SJSA1 (cell line): ENCODE data around the gene ODAPH. TPM values are rescaled to one million over a fixed set of nuclear protein-coding genes. Genes with fewer than 3 reads are reported as not detected.
A peak's percentile ranks its signal among the peaks of the same experiment; 100 is the strongest.
"Not testable (repeated sequence)": the region's sequence is repeated elsewhere in the genome, so short reads cannot be mapped to it uniquely, and the experiment has no call there.

Source experiments
- DNase-seq, 2 experiments: peaks; one replicate each; pipeline ENCODE4 v3.0.0-alpha.2; 2015 to 2020; ENCODE audit warnings: low spot score in 2 of 2, low read depth in 1 of 2
- H3K27ac ChIP-seq: fragments of 250-450 bp; sonication (Bioruptor Pico); 2 replicates; pipeline ENCODE4 v1.5.1; 2020; ENCODE audit warnings: mild to moderate bottlenecking, moderate library complexity
- H3K27me3 ChIP-seq: fragments of 250-450 bp; sonication (Bioruptor Pico); replicated peaks from 2 replicates; pipeline ENCODE4 v1.5.1; 2020; ENCODE audit warnings: mild to moderate bottlenecking, moderate library complexity
- H3K36me3 ChIP-seq: fragments of 250-450 bp; sonication (Bioruptor Pico); 2 replicates; pipeline ENCODE4 v1.5.1; 2020; ENCODE audit warnings: mild to moderate bottlenecking
- H3K4me1 ChIP-seq: fragments of 250-450 bp; sonication (Bioruptor Pico); replicated peaks from 2 replicates; pipeline ENCODE4 v1.6.1; 2021; ENCODE audit warnings: mild to moderate bottlenecking
- H3K4me3 ChIP-seq: fragments of 250-450 bp; sonication (Bioruptor Pico); 2 replicates; pipeline ENCODE4 v1.5.1; 2020; ENCODE audit warnings: mild to moderate bottlenecking
- H3K9me3 ChIP-seq: fragments of 250-450 bp; sonication (Bioruptor Pico); replicated peaks from 2 replicates; pipeline ENCODE4 v1.5.1; 2020; ENCODE audit warnings: mild to moderate bottlenecking
- total RNA-seq: library from RNA; depleted of rRNA; stranded (reverse); fragments of >200 nt; shearing (Covaris generic); gene quantifications from 2 replicates; pipeline ENCODE4 v1.2.3, GENCODE V29; 2014; rRNA removed

Gene ODAPH, protein sequence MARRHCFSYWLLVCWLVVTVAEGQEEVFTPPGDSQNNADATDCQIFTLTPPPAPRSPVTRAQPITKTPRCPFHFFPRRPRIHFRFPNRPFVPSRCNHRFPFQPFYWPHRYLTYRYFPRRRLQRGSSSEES
- total RNA-seq: not detected in 2 replicates

- Histone ChIP-seq H3K27ac (no peak within 1 kb of the TSS), H3K36me3 (no peaks in the 10 kb centered on the region), H3K4me3 (no peak within 1 kb of the TSS), H3K4me1 (peaks cover 11% of the 10 kb centered on the region), H3K9me3 (no peaks in the 10 kb centered on the region), H3K27me3 (peaks cover 5% of the 10 kb centered on the region; the same call in 1 of the 2 replicates)
- peak in 1 of 2 experiments; percentile 20 for DNase-seq
These were observed at the start of gene ODAPH for GRCh38 chr4:75555294-75556164. ODAPH (plus strand) TSS chr4:75556066; CDS start chr4:75556083, 17 bp downstream.

DNA sequence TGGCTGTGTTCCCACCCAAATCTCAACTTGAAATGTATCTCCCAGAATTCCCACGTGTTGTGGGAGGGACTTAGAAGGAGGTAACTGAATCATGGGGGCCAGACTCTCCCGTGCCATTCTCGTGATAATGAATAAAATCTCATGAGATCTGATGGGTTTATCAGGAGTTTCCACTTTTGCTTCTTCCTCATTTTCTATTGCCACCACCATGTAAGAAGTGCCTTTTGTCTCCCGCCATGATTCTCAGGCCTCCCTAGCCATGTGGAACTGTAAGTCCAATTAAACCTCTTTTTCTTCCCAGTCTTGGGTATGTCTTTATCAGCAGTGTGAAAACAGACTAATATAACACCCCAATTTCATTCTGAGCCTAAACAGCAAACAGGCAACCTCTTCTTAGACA is 46.3 kb upstream of the ODAPH start:
- H3K27ac ChIP-seq, H3K27me3 ChIP-seq, H3K9me3 ChIP-seq, DNase-seq, H3K4me3 ChIP-seq: not testable (repeated sequence)
- Histone ChIP-seq H3K36me3 (peaks cover 47% of the 10 kb centered on the region), H3K4me1 (peaks cover 16% of the 10 kb centered on the region)

- Histone ChIP-seq H3K4me3 (no peak overlapping the region), H3K27ac (peak overlapping the region; percentile 85; the same call in 1 of the 2 replicates), H3K4me1 (peaks cover 23% of the 10 kb centered on the region), H3K36me3 (peaks cover 34% of the 10 kb centered on the region), H3K27me3 (no peaks in the 10 kb centered on the region), H3K9me3 (no peaks in the 10 kb centered on the region)
- no peak for DNase-seq
These were observed 44.0 kb upstream of the ODAPH start for GRCh38 chr4:75511841-75512240.

GRCh38 chr4:75512386-75513211 is 43.3 kb upstream of the ODAPH start:
- Histone ChIP-seq H3K27ac (peak overlapping the region; percentile 85), H3K36me3 (peaks cover 39% of the 10 kb centered on the region), H3K27me3 (no peaks in the 10 kb centered on the region), H3K4me1 (peaks cover 23% of the 10 kb centered on the region), H3K4me3 (peak overlapping the region; percentile 82), H3K9me3 (no peaks in the 10 kb centered on the region)
- DNase-seq: peak; percentile 50 to 58

DNA sequence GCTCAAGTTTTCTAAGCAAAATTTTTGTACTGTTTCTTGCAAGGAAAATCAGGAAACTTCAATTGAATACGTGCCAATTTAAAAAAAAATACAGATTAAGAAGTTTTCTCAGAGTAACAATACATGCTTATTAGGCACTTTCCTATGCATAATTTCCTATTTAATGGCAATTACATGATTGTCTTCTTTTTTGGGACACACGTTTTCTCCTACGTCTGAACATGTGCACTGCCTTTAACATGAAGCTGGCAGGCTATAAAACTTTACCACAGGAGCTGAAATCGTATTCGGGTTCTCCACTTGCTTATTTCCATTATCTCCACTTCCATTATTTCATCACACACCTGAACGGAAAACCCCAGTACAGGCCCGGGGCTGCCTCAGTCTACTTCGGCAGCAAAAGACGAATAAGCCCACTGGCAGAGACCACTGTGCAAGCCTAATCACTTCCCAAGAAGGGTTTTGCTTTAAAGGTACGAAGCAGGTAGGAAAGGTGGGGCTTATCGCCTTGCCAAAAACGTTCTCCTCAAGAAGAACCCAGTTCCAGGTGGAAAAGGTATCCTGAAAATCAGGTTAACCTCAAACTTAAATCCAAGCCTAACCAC is 42.2 kb upstream of the ODAPH start:
- Histone ChIP-seq H3K27ac (peak overlapping the region; percentile 85), H3K36me3 (peaks cover 41% of the 10 kb centered on the region), H3K4me1 (peaks cover 23% of the 10 kb centered on the region), H3K4me3 (peak overlapping the region; percentile 82), H3K27me3 (no peaks in the 10 kb centered on the region), H3K9me3 (no peaks in the 10 kb centered on the region)
- no peak for DNase-seq

GRCh38 chr4:75514131-75514948 is 41.5 kb upstream of the ODAPH start, which contains the start of the genes RCHY1 and THAP6:
RCHY1 (minus strand) TSS chr4:75514403; CDS start chr4:75514286, 117 bp downstream.
THAP6 (plus strand) TSS chr4:75514473; CDS start chr4:75515453, 980 bp downstream.
- Histone ChIP-seq H3K27ac (peak within 1 kb of the TSS; percentile 85), H3K9me3 (no peaks in the 10 kb centered on the region), H3K27me3 (no peaks in the 10 kb centered on the region), H3K36me3 (peaks cover 38% of the 10 kb centered on the region), H3K4me1 (peaks cover 23% of the 10 kb centered on the region), H3K4me3 (peak within 1 kb of the TSS; percentile 82)
- peak; percentile 97 to 98 for DNase-seq

DNA sequence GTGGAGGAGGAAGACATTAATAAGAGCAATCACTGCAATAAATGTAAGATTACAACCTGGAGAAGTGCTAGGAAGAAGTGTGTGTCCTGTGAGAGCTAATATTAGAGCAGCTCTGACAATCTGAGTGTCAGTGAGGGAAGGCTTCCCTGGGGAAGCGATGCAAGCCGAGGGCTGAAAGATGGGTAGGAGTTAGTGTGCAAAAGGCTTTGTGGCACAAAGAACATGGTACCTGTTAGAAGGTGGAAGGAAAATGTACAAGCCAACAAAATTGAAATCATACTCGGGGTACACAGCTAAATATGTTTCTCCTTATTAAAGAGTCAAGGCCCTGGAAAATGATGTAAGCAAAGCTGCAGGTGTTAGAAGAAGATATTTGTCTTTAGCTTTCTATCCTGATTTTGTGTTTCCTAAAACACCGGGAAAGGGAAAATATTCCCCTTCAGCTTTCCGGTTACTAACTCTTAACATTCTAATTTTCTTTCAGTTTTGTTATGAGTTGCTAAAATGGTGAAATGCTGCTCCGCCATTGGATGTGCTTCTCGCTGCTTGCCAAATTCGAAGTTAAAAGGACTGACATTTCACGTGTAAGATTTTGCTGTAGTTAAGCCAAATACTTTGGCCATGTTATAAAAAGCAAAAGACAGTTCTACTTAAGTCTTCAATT is 40.8 kb upstream of the ODAPH start:
- Histone ChIP-seq H3K9me3 (no peaks in the 10 kb centered on the region), H3K27me3 (no peaks in the 10 kb centered on the region), H3K27ac (peak overlapping the region; percentile 85), H3K36me3 (peaks cover 35% of the 10 kb centered on the region), H3K4me1 (peaks cover 23% of the 10 kb centered on the region), H3K4me3 (peak overlapping the region; percentile 82)
- no peak for DNase-seq

DNA sequence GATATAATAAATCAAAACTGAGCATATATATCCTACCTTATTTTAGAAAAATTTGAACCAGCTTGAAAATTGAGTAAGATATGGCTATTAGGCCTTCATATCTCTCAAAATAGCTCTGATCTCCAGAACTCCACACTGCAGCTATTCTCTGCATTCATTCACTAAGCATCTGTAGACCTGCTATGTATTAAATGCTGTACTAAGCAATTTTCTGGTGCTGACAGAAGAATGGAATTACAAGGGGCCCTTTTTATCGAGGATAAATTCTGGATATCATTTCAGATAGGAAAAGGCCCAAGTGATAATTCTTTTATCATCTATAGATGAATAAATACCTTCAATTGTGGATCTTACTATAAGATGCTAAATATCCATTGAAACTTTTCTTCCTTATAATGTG is 39.7 kb upstream of the ODAPH start:
- Histone ChIP-seq H3K27me3 (no peaks in the 10 kb centered on the region), H3K4me3 (no peak overlapping the region), H3K36me3 (peaks cover 38% of the 10 kb centered on the region; the same call in 1 of the 2 replicates), H3K9me3 (no peaks in the 10 kb centered on the region), H3K4me1 (peaks cover 23% of the 10 kb centered on the region), H3K27ac (no peak overlapping the region)
- DNase-seq: no peak

GRCh38 chr4:75519452-75519851 is 36.4 kb upstream of the ODAPH start:
- not testable (repeated sequence) for H3K4me3 ChIP-seq, H3K27ac ChIP-seq, H3K9me3 ChIP-seq, DNase-seq, H3K27me3 ChIP-seq, H3K4me1 ChIP-seq
- H3K36me3 ChIP-seq: peaks cover 38% of the 10 kb centered on the region

- Histone ChIP-seq H3K9me3 (no peaks in the 10 kb centered on the region), H3K27me3 (no peaks in the 10 kb centered on the region), H3K36me3 (peaks cover 34% of the 10 kb centered on the region), H3K4me1 (no peaks in the 10 kb centered on the region), H3K4me3 (no peak overlapping the region), H3K27ac (no peak overlapping the region)
- DNase-seq: no peak
These were observed 30.8 kb upstream of the ODAPH start for GRCh38 chr4:75525086-75525485.

- DNase-seq: no peak
- Histone ChIP-seq H3K4me3 (no peak overlapping the region), H3K36me3 (peaks cover 27% of the 10 kb centered on the region), H3K4me1 (no peaks in the 10 kb centered on the region), H3K27ac (no peak overlapping the region), H3K27me3 (no peaks in the 10 kb centered on the region), H3K9me3 (no peaks in the 10 kb centered on the region)
These were observed 30.0 kb upstream of the ODAPH start for GRCh38 chr4:75525910-75526309.

- Histone ChIP-seq H3K4me3 (no peak overlapping the region), H3K27ac (no peak overlapping the region), H3K9me3 (no peaks in the 10 kb centered on the region), H3K27me3 (no peaks in the 10 kb centered on the region), H3K36me3 (peaks cover 24% of the 10 kb centered on the region), H3K4me1 (no peaks in the 10 kb centered on the region)
- no peak for DNase-seq
These were observed 28.4 kb upstream of the ODAPH start for GRCh38 chr4:75527482-75527881.
